H9 (cell line): ENCODE results near the gene ATXN10. TPM values are rescaled to one million over a fixed set of nuclear protein-coding genes. Genes with fewer than 3 reads are reported as not detected.
A peak's percentile ranks its signal among the peaks of the same experiment; 100 is the strongest.

ENCODE experiments used
- DNase-seq: peaks from one replicate; pipeline ENCODE4 v3.0.0-alpha.2; 2017
- H2AFZ ChIP-seq: one replicate; pipeline ENCODE4 v1.6.1; 2013; ENCODE audit warnings: mild to moderate bottlenecking, low read length, control low read depth, moderate library complexity
- H2AK5ac ChIP-seq: 2 replicates; pipeline ENCODE4 v1.6.1; 2013; ENCODE audit warnings: low read length, control low read depth, mixed read lengths; ENCODE audit not compliant: insufficient read length
- H2BK120ac ChIP-seq: one replicate; pipeline ENCODE4 v1.6.1; 2013; ENCODE audit warnings: low read depth, mild to moderate bottlenecking, low read length, control low read depth, inconsistent platforms; ENCODE audit not compliant: poor library complexity, severe bottlenecking
- H2BK12ac ChIP-seq: 2 replicates; pipeline ENCODE4 v1.6.1; 2013; ENCODE audit warnings: low read length, control low read depth, mixed read lengths, low read depth; ENCODE audit not compliant: insufficient read length
- H2BK15ac ChIP-seq: 2 replicates; pipeline ENCODE4 v1.6.1; 2013; ENCODE audit warnings: low read depth, low read length, control low read depth
- H2BK20ac ChIP-seq: one replicate; pipeline ENCODE4 v1.6.1; 2013; ENCODE audit warnings: low read depth, mild to moderate bottlenecking, low read length, control low read depth, inconsistent platforms; ENCODE audit not compliant: poor library complexity, severe bottlenecking
- H2BK5ac ChIP-seq: 2 replicates; pipeline ENCODE4 v1.6.1; 2013; ENCODE audit warnings: low read length, control low read depth, mixed read lengths; ENCODE audit not compliant: insufficient read length
- H3K14ac ChIP-seq: 2 replicates; pipeline ENCODE4 v1.6.1; 2013; ENCODE audit warnings: low read length, control low read depth; ENCODE audit not compliant: insufficient read depth
- H3K18ac ChIP-seq: 2 replicates; pipeline ENCODE4 v1.6.1; 2013; ENCODE audit warnings: low read depth, mild to moderate bottlenecking, mixed read lengths, low read length, control low read depth; ENCODE audit not compliant: insufficient read length
- H3K23ac ChIP-seq: 2 replicates; pipeline ENCODE4 v1.6.1; 2013; ENCODE audit warnings: low read length, control low read depth, mixed read lengths, low read depth; ENCODE audit not compliant: insufficient read length
- H3K23me2 ChIP-seq: 2 replicates; pipeline ENCODE4 v1.6.1; 2013; ENCODE audit warnings: low read depth, mild to moderate bottlenecking, mixed read lengths, low read length, control low read depth; ENCODE audit not compliant: insufficient read length, poor library complexity, severe bottlenecking
- H3K27ac ChIP-seq: 2 replicates; pipeline ENCODE4 v1.5.1; 2013; ENCODE audit warnings: low read length, control low read depth, mixed read lengths, low read depth; ENCODE audit not compliant: insufficient read length
- H3K27me3 ChIP-seq: 2 replicates; pipeline ENCODE4 v1.6.1; 2013; ENCODE audit warnings: low read length, control low read depth, inconsistent platforms; ENCODE audit not compliant: insufficient read depth
- H3K4ac ChIP-seq: 2 replicates; pipeline ENCODE4 v1.6.1; 2013; ENCODE audit warnings: low read depth, mild to moderate bottlenecking, control low read depth, inconsistent platforms, low read length, moderate library complexity
- H3K4me1 ChIP-seq: 2 replicates; pipeline ENCODE4 v1.6.1; 2013; ENCODE audit warnings: low read length, control low read depth, inconsistent platforms; ENCODE audit not compliant: insufficient read depth
- H3K4me2 ChIP-seq: 2 replicates; pipeline ENCODE4 v1.6.1; 2013; ENCODE audit warnings: low read length, control low read depth, mixed read lengths; ENCODE audit not compliant: insufficient read length, insufficient read depth
- H3K56ac ChIP-seq: 2 replicates; pipeline ENCODE4 v1.6.1; 2013; ENCODE audit warnings: low read depth, mild to moderate bottlenecking, mixed read lengths, low read length, control low read depth; ENCODE audit not compliant: insufficient read length
- H3K79me1 ChIP-seq: 2 replicates; pipeline ENCODE4 v1.6.1; 2013; ENCODE audit warnings: low read depth, mild to moderate bottlenecking, moderate library complexity, low read length, control low read depth, inconsistent platforms; ENCODE audit not compliant: insufficient read depth, poor library complexity, severe bottlenecking
- H3K79me2 ChIP-seq: 2 replicates; pipeline ENCODE4 v1.6.1; 2013; ENCODE audit warnings: low read length, control low read depth, inconsistent platforms; ENCODE audit not compliant: insufficient read depth
- H3K9ac ChIP-seq: 2 replicates; pipeline ENCODE4 v1.6.1; 2013; ENCODE audit warnings: low read length, control low read depth, mixed read lengths; ENCODE audit not compliant: insufficient read length; ENCODE audit errors: extremely low read depth
- H3K9me3 ChIP-seq: one replicate; pipeline ENCODE4 v1.6.1; 2013; ENCODE audit warnings: low read depth, low read length, inconsistent platforms; ENCODE audit not compliant: control insufficient read depth
- H3T11ph ChIP-seq: one replicate; pipeline ENCODE4 v1.6.1; 2013; ENCODE audit warnings: mild to moderate bottlenecking, low read length, control low read depth, inconsistent platforms
- H4K20me1 ChIP-seq: one replicate; pipeline ENCODE4 v1.6.1; 2013; ENCODE audit not compliant: control insufficient read depth, insufficient read length, insufficient read depth
- H4K5ac ChIP-seq: 2 replicates; pipeline ENCODE4 v1.6.1; 2013; ENCODE audit warnings: low read depth, mild to moderate bottlenecking, mixed read lengths, low read length, control low read depth; ENCODE audit not compliant: insufficient read length
- H4K8ac ChIP-seq: replicated peaks from 2 replicates; pipeline ENCODE4 v1.6.1; 2013; ENCODE audit warnings: low read length, control low read depth, mixed read lengths, low read depth; ENCODE audit not compliant: insufficient read length
- H4K91ac ChIP-seq: 2 replicates; pipeline ENCODE4 v1.6.1; 2013; ENCODE audit warnings: low read depth, mild to moderate bottlenecking, moderate library complexity, mixed read lengths, low read length, control low read depth; ENCODE audit not compliant: insufficient read length
- H3K27ac Mint-ChIP-seq, 3 experiments: 2 replicates in 2 of 3; 3 replicates in 1 of 3; pipeline ENCODE4 v1.8.0; 2020 to 2021; ENCODE audit warnings: mixed read lengths in 3 of 3, mild to moderate bottlenecking in 1 of 3, moderate library complexity in 1 of 3
- H3K27me3 Mint-ChIP-seq: 2 replicates; pipeline ENCODE4 v1.8.0; 2021; ENCODE audit warnings: low read depth, mild to moderate bottlenecking, moderate library complexity, mixed read lengths
- H3K36me3 Mint-ChIP-seq, 3 experiments: 2 replicates in 2 of 3; 3 replicates in 1 of 3; pipeline ENCODE4 v1.8.0; 2020 to 2021; ENCODE audit warnings: low read depth in 3 of 3, mixed read lengths in 3 of 3; ENCODE audit not compliant: insufficient read depth in 1 of 3
- H3K4me1 Mint-ChIP-seq, 2 experiments: 2 replicates each; pipeline ENCODE4 v1.8.0; 2020; ENCODE audit warnings: mixed read lengths in 2 of 2
- H3K4me3 Mint-ChIP-seq, 2 experiments: 2 replicates in 1 of 2; 3 replicates in 1 of 2; pipeline ENCODE4 v1.8.0; 2020 to 2021; ENCODE audit warnings: mild to moderate bottlenecking in 2 of 2, mixed read lengths in 2 of 2, moderate library complexity in 1 of 2
- H3K9me3 Mint-ChIP-seq, 2 experiments: 2 replicates in 1 of 2; 3 replicates in 1 of 2; pipeline ENCODE4 v1.8.0; 2020; ENCODE audit warnings: mild to moderate bottlenecking in 2 of 2, mixed read lengths in 2 of 2, moderate library complexity in 1 of 2
- CTCF ChIP-seq: fragments of 200-600 bp; sonication (generic); conservative IDR thresholded peaks from 3 replicates; pipeline ENCODE4 v1.8.0; 2021; ENCODE audit warnings: antibody characterized with exemption, mild to moderate bottlenecking
- WGBS: extraction: QIAGEN DNeasy Blood & Tissue Kit; methylation state at CpG from one replicate; pipeline ENCODE4 v1.1.7; 2013; ENCODE audit warnings: missing lambda C conversion rate, low lambda C conversion rate, mixed read lengths; ENCODE audit not compliant: insufficient read length; ENCODE audit errors: extremely low coverage; 5-methylcytosine and 5-hydroxymethylcytosine counted together
- total RNA-seq: library from RNA; stranded (reverse); gene quantifications from 2 replicates; pipeline ENCODE4 v1.2.1, GENCODE V29; 2021

Gene ATXN10
- total RNA-seq, 1 experiment from 2014 or later, result 210 TPM

GRCh38 chr22:45702981-45703380 lies 31.3 kb downstream of the ATXN10 start:
- Histone ChIP-seq H4K91ac (no peak overlapping the region), H2BK12ac (no peak overlapping the region), H3T11ph (no peak overlapping the region), H3K23me2 (no peaks in the 10 kb centered on the region), H3K4me1 (no peaks in the 10 kb centered on the region), H2BK120ac (no peak overlapping the region), H3K9ac (no peak overlapping the region), H3K23ac (no peak overlapping the region), H4K5ac (no peak overlapping the region), H2BK20ac (no peak overlapping the region), H2BK5ac (no peak overlapping the region), H3K18ac (no peak overlapping the region), H4K8ac (no peak overlapping the region), H2AFZ (no peak overlapping the region), H2BK15ac (no peak overlapping the region), H2AK5ac (no peak overlapping the region), H3K79me2 (peaks cover 2% of the 10 kb centered on the region; the same call in 1 of the 2 replicates), H4K20me1 (no peaks in the 10 kb centered on the region), H3K27me3 (no peaks in the 10 kb centered on the region), H3K4me2 (no peak overlapping the region), H3K4ac (no peak overlapping the region), H3K9me3 (no peaks in the 10 kb centered on the region), H3K27ac (no peak overlapping the region), H3K14ac (no peak overlapping the region), H3K79me1 (peaks cover 5% of the 10 kb centered on the region), H3K56ac (no peak overlapping the region)
- H3K4me1 Mint-ChIP-seq, result peaks cover 6 to 8% of the 10 kb centered on the region in 2 experiments; a peak in 3 of 4 replicates
- H3K27me3 Mint-ChIP-seq, result no peaks in the 10 kb centered on the region
- DNase-seq, result no peak
- peak overlapping the region in 1 of 3 experiments; percentile 64; a peak in 3 of 7 replicates for H3K27ac Mint-ChIP-seq
- H3K36me3 Mint-ChIP-seq, result peaks cover 11 to 69% (median 50%) of the 10 kb centered on the region in 3 experiments; a peak in 6 of 7 replicates
- TF ChIP-seq CTCF, result no peak
- H3K9me3 Mint-ChIP-seq, result no peaks in the 10 kb centered on the region
- no peak overlapping the region for H3K4me3 Mint-ChIP-seq
- WGBS, result no CpG with 5 or more reads among the region's 3 CpGs
